Activated CD4-positive, alpha-beta memory T cell treated with anti-CD3 and anti-CD28 coated beads, Interleukin-2, amount 10 ng/mL, durations not matched to agents 7 days and 5 days (primary cell): ENCODE measurements around the gene BTK. TPM values are rescaled to one million over a fixed set of nuclear protein-coding genes. Genes with fewer than 3 reads are reported as not detected.
"Not testable (repeated sequence)": the region's sequence is repeated elsewhere in the genome, so short reads cannot be mapped to it uniquely, and the experiment has no call there.

ENCODE experiments used
- CTCF ChIA-PET: fragments of 350-600 bp; sonication (Branson Sonifier 250); formaldehyde crosslinking; loops from one replicate; lab custom pipeline; 2021; ENCODE audit warnings: antibody characterized with exemption, inconsistent platforms; lab: Charles Lee
- POLR2A ChIA-PET: fragments of 350-600 bp; sonication (Branson Sonifier 250); formaldehyde crosslinking; loops from one replicate; lab custom pipeline; 2021; ENCODE audit warnings: antibody characterized with exemption; lab: Charles Lee
- DNase-seq: peaks from one replicate; pipeline ENCODE4 v3.0.0-alpha.2; 2020
- H3K27ac Mint-ChIP-seq: one replicate; pipeline ENCODE4 v1.8.0; 2021; ENCODE audit warnings: mild to moderate bottlenecking, mixed read lengths
- H3K27me3 Mint-ChIP-seq: one replicate; pipeline ENCODE4 v1.8.0; 2021; ENCODE audit warnings: mixed read lengths
- H3K36me3 Mint-ChIP-seq: one replicate; pipeline ENCODE4 v1.8.0; 2021; ENCODE audit warnings: low read depth, mixed read lengths
- H3K4me1 Mint-ChIP-seq: one replicate; pipeline ENCODE4 v1.8.0; 2021; ENCODE audit warnings: mixed read lengths
- H3K4me3 Mint-ChIP-seq: one replicate; pipeline ENCODE4 v1.8.0; 2021; ENCODE audit warnings: mild to moderate bottlenecking, mixed read lengths
- H3K9me3 Mint-ChIP-seq: one replicate; pipeline ENCODE4 v1.8.0; 2021; ENCODE audit warnings: mixed read lengths
- total RNA-seq, 2 experiments: library from RNA; stranded (reverse); gene quantifications; one replicate each; pipeline ENCODE4 v1.2.3, GENCODE V29; 2021

Gene BTK
- total RNA-seq, 2 experiments from 2014 or later = 0.10 TPM; not detected in 1

DNA sequence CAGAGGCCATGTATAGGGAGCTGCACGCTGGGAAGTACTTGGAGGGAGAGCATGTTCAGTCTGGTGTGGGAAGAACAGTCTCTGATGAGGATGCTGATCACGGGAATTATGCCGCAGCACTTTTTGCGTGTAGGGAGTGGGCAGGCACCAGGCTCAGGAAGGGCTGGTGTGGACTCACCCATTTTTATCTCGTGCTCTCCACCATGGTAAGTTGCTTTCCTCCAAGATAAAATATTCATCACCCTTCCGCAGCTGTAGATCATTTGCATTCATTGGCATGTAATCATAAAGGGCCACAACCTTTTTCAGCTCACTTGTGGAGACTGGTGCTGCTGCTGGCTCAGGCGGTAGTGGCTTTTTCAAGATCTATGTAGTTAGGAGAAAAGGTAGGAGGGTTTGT is 25.6 kb downstream of the BTK start:
- no peaks in the 10 kb centered on the region for H3K36me3 Mint-ChIP-seq
- no peaks in the 10 kb centered on the region for H3K9me3 Mint-ChIP-seq
- no peak overlapping the region for H3K4me3 Mint-ChIP-seq
- CTCF ChIA-PET = no interaction called here
- POLR2A ChIA-PET = no interaction called here
- peaks cover 1% of the 10 kb centered on the region for H3K27me3 Mint-ChIP-seq
- H3K4me1 Mint-ChIP-seq = peaks cover 4% of the 10 kb centered on the region
- DNase-seq = no peak
- H3K27ac Mint-ChIP-seq = no peak overlapping the region

DNA sequence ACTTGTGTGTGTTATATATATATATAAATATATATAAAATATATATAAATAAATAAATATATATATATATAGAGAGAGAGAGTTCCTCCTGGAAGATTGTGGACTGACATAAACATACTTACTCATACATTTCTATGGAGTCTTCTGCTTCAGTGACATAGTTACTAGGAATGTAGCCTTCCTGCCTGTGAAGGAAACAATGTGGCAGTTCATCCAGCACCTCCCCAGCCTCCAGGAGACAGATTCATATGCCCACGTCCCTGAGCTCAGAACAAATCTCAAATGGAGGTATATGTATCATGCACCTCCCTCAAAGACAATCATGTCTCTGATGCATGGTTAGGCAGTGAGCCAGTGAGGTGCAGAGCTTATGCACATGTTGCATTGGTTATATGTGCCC is 26.0 kb downstream of the BTK start:
- Mint-ChIP-seq H3K27ac (no peak overlapping the region), H3K27me3 (peaks cover 1% of the 10 kb centered on the region), H3K9me3 (no peaks in the 10 kb centered on the region), H3K36me3 (no peaks in the 10 kb centered on the region), H3K4me3 (no peak overlapping the region), H3K4me1 (peaks cover 4% of the 10 kb centered on the region)
- POLR2A ChIA-PET = no interaction called here
- no peak for DNase-seq
- CTCF ChIA-PET = no interaction called here

DNA sequence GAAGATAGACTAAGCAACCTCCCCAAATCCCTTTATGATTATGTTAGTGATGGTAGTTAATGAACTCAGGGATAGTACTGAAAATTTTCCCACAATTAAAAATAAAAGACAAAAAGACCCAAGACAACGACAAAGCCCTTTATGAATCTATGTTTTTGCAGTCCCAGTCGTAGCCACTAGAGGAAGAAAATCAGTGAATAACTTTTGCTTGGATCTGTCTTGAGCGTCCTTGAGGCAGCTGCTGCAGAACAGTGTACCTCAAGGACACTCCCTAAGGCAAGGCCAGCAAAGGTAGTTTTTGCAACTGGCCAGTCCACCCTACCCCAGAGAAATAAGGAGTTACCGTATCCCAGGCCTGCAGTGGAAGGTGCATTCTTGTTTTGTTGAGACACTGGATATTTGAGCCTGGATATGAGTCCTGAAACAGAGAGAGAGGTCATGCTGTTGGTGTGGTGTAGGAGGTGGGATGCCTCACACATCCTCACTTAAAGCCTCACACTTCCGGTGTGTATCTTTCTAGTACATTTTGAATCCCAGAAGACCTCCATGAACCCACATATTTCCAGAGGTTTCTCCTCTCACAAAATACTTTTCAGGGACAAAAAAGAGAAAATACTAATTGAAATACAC is 28.7 kb downstream of the BTK start:
- H3K27me3 Mint-ChIP-seq = peaks cover 1% of the 10 kb centered on the region
- no peak for DNase-seq
- no peaks in the 10 kb centered on the region for H3K36me3 Mint-ChIP-seq
- POLR2A ChIA-PET = no interaction called here
- CTCF ChIA-PET = no interaction called here
- H3K9me3 Mint-ChIP-seq = no peaks in the 10 kb centered on the region
- no peak overlapping the region for H3K4me3 Mint-ChIP-seq
- no peak overlapping the region for H3K27ac Mint-ChIP-seq
- H3K4me1 Mint-ChIP-seq = peaks cover 4% of the 10 kb centered on the region

DNA sequence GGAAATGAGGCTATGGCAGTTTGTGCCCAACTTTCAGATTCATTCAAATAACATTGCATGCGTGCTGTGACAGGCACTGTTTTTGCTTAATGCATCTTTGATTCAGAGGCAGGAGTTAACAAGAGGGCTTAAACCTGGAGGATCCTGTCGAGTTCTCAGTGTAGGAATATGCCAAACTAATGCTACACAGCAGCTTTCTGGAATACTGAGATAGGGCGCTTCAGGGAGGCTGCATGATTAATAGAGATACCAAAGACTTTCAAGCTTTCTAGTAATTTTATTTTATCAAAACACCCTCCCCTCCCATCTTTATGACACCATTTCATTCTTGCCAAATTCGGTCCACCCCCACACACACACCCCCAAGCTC is 36.8 kb downstream of the BTK start:
- ChIA-PET POLR2A (interaction anchor here (0.7 to 3.9 kb wide), 5 partner anchors 35 to 583 kb away, joined by 3 to 34 read pairs (median 5); partner anchors contain the start of genes CSTF2, GLA, RPL36A and ZMAT1), CTCF (interaction anchor here (1.0 to 3.2 kb wide), 2 partner anchors 41 to 47 kb away, joined by 3 to 13 read pairs; partner anchors contain the start of gene RPL36A)
- no peaks in the 10 kb centered on the region for H3K27me3 Mint-ChIP-seq
- peak overlapping the region; percentile 87 for H3K4me3 Mint-ChIP-seq
- peaks cover 15% of the 10 kb centered on the region for H3K4me1 Mint-ChIP-seq
- DNase-seq = no peak
- H3K27ac Mint-ChIP-seq = peak overlapping the region; percentile 83
- no peaks in the 10 kb centered on the region for H3K9me3 Mint-ChIP-seq
- peaks cover 11% of the 10 kb centered on the region for H3K36me3 Mint-ChIP-seq

DNA sequence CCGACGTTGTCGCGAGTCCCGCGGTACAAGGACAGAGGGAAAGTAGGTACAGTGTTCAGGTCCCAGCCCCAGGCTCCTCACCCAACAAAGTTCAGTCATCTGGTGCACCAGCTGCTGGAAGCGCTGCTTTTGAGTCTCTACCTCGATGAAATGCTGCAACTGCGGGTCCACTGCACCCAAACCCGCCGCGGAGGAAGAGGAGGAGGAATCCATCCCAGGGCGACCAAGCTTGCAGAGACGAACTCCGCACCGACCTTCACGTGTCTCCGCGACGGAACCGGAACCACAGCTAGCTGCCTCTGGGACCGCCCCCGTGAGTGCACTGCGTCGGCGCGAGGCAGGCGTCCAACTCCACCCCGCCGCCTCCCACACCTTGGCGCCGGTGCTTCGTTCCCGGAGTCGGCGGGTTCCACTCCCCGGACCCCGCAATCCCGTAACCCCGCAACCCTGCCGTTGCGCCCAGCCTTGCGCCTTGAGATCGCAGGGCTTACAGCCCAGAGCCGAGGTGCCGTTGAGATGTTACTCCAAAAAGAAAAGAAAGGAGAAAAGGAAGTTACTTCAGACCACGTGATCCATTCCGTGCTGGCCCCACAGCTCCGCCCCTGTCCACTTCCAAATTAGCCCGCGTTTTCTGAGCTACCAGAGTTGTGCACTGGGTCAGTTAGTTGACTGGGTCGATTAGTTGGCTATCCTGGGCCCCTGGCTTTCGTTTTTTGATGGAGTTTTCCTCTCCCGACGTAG is 37.4 kb downstream of the BTK start, which contains the start of gene TIMM8A:
Gene TIMM8A, minus strand, starts transcription at position 291 of the 741 bp plus-strand sequence. Its CDS starts 78 bp downstream, at position 213.
- Mint-ChIP-seq H3K27me3 (no peaks in the 10 kb centered on the region), H3K9me3 (no peaks in the 10 kb centered on the region), H3K4me1 (peaks cover 15% of the 10 kb centered on the region), H3K27ac (peak within 1 kb of the TSS; percentile 83), H3K36me3 (peaks cover 14% of the 10 kb centered on the region), H3K4me3 (peak within 1 kb of the TSS; percentile 87)
- peak; percentile 80 for DNase-seq
- ChIA-PET POLR2A (interaction anchor here (0.9 to 3.9 kb wide), 5 partner anchors 42 to 584 kb away, joined by 3 to 34 read pairs (median 5); partner anchors contain the start of genes CSTF2, GLA, RPL36A and ZMAT1), CTCF (interaction anchor here (1.0 to 3.2 kb wide), 2 partner anchors 42 to 47 kb away, joined by 3 to 13 read pairs; partner anchors contain the start of gene RPL36A)

DNA sequence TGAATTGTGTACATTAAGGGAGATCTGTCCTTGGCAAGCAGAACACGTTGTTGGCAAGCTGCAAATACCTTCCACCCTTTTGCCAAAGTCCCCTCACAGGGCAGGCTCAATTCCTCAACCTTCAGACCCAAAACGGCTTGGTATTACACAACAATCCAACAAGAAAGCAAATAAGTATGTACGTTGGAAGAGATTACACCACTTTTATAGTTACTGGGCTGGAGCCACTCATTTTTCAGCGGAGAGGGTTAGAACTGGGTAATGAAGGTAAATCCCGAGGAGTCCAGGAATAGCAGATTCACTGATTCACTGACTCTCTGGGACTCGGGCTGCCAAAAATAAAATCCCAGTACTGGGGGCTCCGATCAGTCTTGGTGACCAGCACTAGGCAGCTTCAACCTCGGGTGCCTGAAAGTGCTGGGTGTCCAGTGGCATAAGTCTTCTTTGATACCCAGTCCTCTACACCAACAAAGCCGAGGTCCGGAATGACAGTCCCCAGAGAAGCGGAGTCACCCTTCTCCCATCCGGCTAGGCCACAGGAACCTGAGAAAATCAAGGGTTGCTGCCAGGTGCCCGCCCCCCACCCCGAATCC is 38.0 kb downstream of the BTK start:
- DNase-seq = no peak
- POLR2A ChIA-PET = interaction anchor here (0.7 to 3.9 kb wide), 4 partner anchors 43 to 258 kb away, joined by 3 to 34 read pairs (median 3); partner anchors contain the start of gene RPL36A
- Mint-ChIP-seq H3K36me3 (peaks cover 16% of the 10 kb centered on the region), H3K4me1 (peaks cover 15% of the 10 kb centered on the region), H3K9me3 (no peaks in the 10 kb centered on the region), H3K4me3 (peak overlapping the region; percentile 87), H3K27me3 (no peaks in the 10 kb centered on the region), H3K27ac (peak overlapping the region; percentile 83)
- CTCF ChIA-PET = interaction anchor here (3.2 kb wide), 1 partner anchor 42 kb away, joined by 13 read pairs; the partner anchor contains the start of gene RPL36A

DNA sequence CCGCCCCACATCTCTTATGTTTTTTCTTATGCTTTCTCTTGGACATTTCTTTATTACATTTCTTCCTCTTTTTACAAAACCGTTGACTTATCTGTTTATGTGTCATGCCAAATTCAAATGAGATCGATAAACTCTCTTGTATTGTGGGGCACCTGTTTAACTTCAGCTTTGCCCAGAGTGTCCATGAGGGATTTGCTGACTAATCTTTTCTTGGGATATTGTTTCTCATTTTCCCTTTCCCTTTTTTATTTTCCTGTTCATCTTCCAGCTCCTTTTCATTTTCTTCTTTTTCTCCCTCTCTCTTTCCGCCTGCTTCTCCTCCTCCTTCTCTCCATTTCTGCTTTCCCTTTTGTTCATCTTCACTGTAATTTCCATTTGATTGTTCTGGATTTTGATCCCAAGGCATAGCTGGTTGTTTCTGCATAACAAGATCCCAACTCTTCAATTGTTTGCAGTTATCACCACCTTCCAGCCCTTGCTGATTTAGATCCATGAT is 48.2 kb downstream of the BTK start:
- H3K9me3 Mint-ChIP-seq = no peaks in the 10 kb centered on the region
- H3K4me1 Mint-ChIP-seq = no peaks in the 10 kb centered on the region
- H3K27me3 Mint-ChIP-seq = no peaks in the 10 kb centered on the region
- DNase-seq = no peak
- no peaks in the 10 kb centered on the region for H3K36me3 Mint-ChIP-seq
- ChIA-PET CTCF (no interaction called here), POLR2A (no interaction called here)
- H3K27ac Mint-ChIP-seq = no peak overlapping the region
- no peak overlapping the region for H3K4me3 Mint-ChIP-seq

DNA sequence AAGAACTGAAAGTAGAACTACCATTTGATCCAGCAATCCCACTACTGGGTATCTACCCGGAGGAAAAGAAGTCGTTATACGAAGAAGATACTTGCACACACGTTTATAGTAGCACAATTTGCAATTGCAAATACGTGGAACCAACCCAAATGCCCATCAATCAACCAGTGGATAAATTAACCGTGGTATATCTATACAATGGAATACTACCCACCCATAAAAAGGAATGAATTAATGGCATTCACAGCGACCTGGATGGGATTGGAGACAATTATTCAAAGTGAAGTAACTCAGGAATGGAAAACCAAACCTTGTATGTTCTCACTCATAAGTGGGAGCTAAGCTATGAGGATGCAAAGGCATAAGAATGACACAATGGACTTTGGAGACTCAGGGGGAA is 51.7 kb downstream of the BTK start:
- POLR2A ChIA-PET, H3K4me3 Mint-ChIP-seq, DNase-seq, H3K27me3 Mint-ChIP-seq, H3K27ac Mint-ChIP-seq, CTCF ChIA-PET, H3K36me3 Mint-ChIP-seq, H3K9me3 Mint-ChIP-seq, H3K4me1 Mint-ChIP-seq: not testable (repeated sequence)

DNA sequence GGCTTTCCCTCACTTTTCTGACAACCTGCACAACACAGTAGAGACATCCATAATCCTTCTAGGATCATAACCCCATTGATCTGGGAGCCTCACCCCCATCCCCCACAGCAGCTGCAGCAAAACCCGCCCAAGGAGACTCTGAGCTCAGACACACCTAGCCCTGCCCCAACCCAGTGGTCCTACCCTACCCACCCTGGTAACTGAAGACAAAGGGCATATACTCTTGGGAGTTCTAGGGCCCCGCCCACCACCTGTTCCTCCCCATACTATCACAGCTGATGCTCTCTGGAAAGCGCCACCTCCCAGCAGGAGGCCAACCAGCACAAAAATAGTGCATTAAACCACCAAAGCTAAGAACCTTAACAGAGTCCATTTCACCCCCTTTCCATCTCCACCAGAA is 59.4 kb downstream of the BTK start:
- H3K4me3 Mint-ChIP-seq, H3K4me1 Mint-ChIP-seq, DNase-seq, H3K27ac Mint-ChIP-seq, H3K27me3 Mint-ChIP-seq, H3K36me3 Mint-ChIP-seq, H3K9me3 Mint-ChIP-seq, POLR2A ChIA-PET, CTCF ChIA-PET: not testable (repeated sequence)

DNA sequence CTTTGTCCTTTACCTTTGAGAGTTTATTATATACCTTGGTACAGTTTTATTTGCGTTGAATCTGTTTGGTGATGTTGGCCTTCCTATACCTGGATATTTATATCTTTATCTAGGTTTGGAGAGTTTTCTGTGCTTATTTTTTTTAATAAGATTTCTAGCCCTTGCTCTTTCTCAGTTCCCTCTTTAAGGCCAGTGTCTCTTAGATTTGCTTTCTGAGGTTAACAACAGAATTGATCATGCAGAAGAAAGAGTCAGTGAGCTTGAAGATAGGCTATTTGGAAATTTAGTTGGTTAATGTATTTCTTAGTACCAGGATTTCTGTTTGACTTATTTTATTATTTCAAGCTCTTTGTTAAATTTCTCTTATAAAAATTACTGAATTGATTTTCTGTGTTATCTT is 82.2 kb downstream of the BTK start:
- no peak overlapping the region for H3K4me3 Mint-ChIP-seq
- POLR2A ChIA-PET = no interaction called here
- no peaks in the 10 kb centered on the region for H3K9me3 Mint-ChIP-seq
- no peak for DNase-seq
- CTCF ChIA-PET = no interaction called here
- H3K4me1 Mint-ChIP-seq = no peaks in the 10 kb centered on the region
- H3K36me3 Mint-ChIP-seq = no peaks in the 10 kb centered on the region
- H3K27me3 Mint-ChIP-seq = no peaks in the 10 kb centered on the region
- H3K27ac Mint-ChIP-seq = no peak overlapping the region
